AG09319 (cell line): ENCODE data around the gene ZDHHC3.

Experiments
- DNase-seq: peaks from one replicate; pipeline ENCODE4 v3.0.0-alpha.2; 2010; ENCODE audit warnings: low read depth; ENCODE audit errors: extremely low read depth
- CTCF ChIP-seq: IDR thresholded peaks from 2 replicates; pipeline ENCODE4 v1.5.1; 2011; ENCODE audit warnings: low read depth, mild to moderate bottlenecking, inconsistent platforms, low read length, moderate library complexity

ZDHHC3 gene

DNA sequence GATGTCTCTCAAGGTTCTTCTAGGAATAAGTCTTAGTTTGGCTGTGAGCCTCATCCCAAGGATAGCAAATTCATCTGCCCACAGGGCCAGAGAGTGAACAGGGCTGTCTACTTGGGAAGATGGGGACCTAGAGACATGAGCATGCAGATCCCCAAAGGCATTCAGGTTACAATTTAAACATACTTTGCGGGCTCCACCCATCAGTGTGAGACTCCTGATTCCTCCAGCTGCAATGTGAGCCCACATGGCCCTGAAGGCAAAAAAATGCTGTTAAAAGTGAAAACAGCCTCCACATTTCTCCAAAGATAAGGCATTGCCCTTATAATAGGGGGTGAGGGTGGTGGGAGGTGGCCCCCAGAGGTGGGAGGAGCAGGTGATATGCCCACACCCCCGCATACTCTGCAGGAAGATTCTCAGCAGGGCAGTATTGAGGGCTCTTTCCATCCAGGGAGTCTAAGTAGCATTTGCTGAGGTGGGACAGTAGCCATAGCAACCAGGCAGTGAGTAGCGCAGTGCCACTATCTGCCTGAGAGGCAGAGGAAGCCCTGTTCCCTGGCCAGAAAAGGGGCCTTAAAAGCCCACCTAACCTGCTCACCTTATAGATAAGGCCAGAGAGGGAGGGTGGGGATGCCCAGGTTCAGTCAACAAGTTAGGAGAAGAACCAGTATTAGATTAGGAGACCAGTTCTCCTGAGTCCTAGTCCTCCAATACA lies 70.4 kb downstream of the ZDHHC3 start:
- TF ChIP-seq CTCF, result no peak
- DNase-seq, result no peak

GRCh38 chr3:44903751-44904150 lies 72.2 kb downstream of the ZDHHC3 start:
- TF ChIP-seq CTCF, result no peak
- DNase-seq, result no peak

- no peak for TF ChIP-seq CTCF
- no peak for DNase-seq
These were observed 72.7 kb downstream of the ZDHHC3 start for GRCh38 chr3:44903314-44903713.

DNA sequence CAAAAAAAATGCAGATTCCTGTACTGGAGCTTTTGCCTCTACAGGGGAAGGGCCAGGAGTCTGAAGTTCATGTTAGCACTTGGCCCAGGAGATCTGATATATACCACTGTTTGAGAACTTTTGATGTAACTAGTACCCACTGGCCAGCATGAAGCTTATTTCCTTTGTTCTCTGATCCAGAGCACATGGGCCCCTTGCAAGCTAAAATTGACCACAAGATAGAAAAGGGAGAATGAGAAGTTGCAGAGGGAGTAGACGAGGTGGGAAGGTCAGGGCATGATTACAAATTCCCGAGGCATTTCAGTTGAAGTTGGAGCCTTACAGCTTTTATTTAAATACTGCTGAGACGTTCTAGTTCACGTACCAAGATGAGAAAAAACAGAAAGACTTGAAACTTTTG lies 73.3 kb downstream of the ZDHHC3 start:
- no peak for TF ChIP-seq CTCF
- DNase-seq, result no peak

DNA sequence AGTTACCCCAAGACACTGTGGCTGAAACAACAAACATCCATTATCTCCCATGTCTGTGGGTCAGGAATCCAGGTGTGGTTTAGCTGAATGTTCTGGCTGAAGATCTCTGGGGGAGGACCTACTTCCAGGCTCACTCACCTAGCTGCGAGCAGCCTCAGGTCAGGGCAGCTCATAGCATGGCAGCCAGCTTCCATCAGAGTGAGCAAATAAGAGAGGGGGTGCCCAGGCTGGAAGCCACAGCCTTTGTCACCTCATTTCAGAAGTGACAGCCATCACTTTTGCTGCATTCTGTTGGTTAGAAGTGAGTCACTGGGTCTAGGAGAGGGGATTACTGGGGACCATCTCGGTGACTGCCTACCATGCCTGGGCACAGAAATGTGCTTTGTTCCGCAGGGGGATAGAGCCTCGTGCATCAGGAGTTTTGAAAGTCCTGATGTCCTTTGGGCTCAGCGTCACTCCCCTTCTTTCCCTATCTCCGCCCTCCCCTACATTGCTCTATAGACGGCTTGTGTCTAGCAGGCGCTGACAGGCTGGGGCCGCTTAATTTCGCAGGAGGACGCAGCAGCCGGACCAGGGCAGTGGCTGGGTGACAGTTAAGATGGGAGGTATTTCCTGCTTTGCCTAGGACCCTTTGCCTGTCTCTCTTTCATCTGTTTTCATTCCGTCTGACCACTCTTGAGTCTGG lies 76.1 kb downstream of the ZDHHC3 start:
- TF ChIP-seq CTCF, result no peak
- DNase-seq, result no peak

DNA sequence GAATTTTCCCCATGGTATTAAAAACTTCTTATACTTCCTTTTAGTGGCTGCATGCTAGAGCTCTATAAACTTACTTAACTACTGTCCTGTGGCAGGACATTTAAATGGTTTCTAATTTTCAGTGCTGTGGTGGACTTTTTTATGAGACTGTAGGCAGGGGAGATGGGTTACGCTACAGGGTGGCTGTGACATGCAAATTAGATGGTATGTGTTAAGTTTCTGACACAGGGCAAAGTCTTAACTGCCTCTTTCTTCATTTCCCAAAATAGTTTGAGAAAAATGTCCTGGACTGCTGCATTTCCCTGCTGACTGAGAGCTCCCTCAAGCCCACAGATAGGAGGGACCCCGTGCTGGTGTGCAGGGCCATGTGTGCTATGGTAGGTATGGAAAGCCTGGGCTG lies 79.5 kb downstream of the ZDHHC3 start:
- no peak for DNase-seq
- TF ChIP-seq CTCF, result no peak

- DNase-seq, result no peak
- no peak for TF ChIP-seq CTCF
These were observed 81.5 kb downstream of the ZDHHC3 start for GRCh38 chr3:44894485-44894884.
